Endodermal cell (in vitro differentiated cells): ENCODE data around the gene ZBTB40. TPM values are rescaled to one million over a fixed set of nuclear protein-coding genes. Genes with fewer than 3 reads are reported as not detected.

ENCODE experiments used
- DNase-seq: peaks from one replicate; pipeline ENCODE4 v3.0.0-alpha.2; 2017
- H3K27ac ChIP-seq: 2 replicates; pipeline ENCODE4 v1.5.1; 2013; ENCODE audit warnings: mild to moderate bottlenecking, low read depth, low read length, moderate library complexity
- H3K27me3 ChIP-seq: 2 replicates; pipeline ENCODE4 v1.6.1; 2013; ENCODE audit warnings: mild to moderate bottlenecking, low read length, moderate library complexity; ENCODE audit not compliant: insufficient read depth, control insufficient read depth, poor library complexity, severe bottlenecking
- H3K36me3 ChIP-seq: 2 replicates; pipeline ENCODE4 v1.7.0; 2013; ENCODE audit warnings: mild to moderate bottlenecking, low read length, moderate library complexity; ENCODE audit not compliant: control insufficient read depth, insufficient read depth
- H3K4me1 ChIP-seq: one replicate; pipeline ENCODE4 v1.7.0; 2013; ENCODE audit warnings: low read length; ENCODE audit not compliant: control insufficient read depth, insufficient read depth
- H3K4me3 ChIP-seq: 2 replicates; pipeline ENCODE4 v1.5.1; 2013; ENCODE audit warnings: mild to moderate bottlenecking, low read length, moderate library complexity
- H3K9ac ChIP-seq: 2 replicates; pipeline ENCODE4 v1.6.1; 2013; ENCODE audit warnings: mild to moderate bottlenecking, low read length, moderate library complexity; ENCODE audit not compliant: poor library complexity, severe bottlenecking; ENCODE audit errors: extremely low read depth
- H3K9me3 ChIP-seq: 2 replicates; pipeline ENCODE4 v1.6.1; 2013; ENCODE audit warnings: mild to moderate bottlenecking, low read length, moderate library complexity; ENCODE audit not compliant: control insufficient read depth
- H3K27ac Mint-ChIP-seq: 2 replicates; pipeline ENCODE4 v1.8.0; 2020; ENCODE audit warnings: mixed read lengths
- H3K27me3 Mint-ChIP-seq: 2 replicates; pipeline ENCODE4 v1.8.0; 2021; ENCODE audit warnings: mild to moderate bottlenecking, mixed read lengths; ENCODE audit not compliant: insufficient read depth
- H3K36me3 Mint-ChIP-seq: 2 replicates; pipeline ENCODE4 v1.8.0; 2020; ENCODE audit warnings: low read depth, mixed read lengths
- H3K4me1 Mint-ChIP-seq: 2 replicates; pipeline ENCODE4 v1.8.0; 2020; ENCODE audit warnings: mixed read lengths
- H3K4me3 Mint-ChIP-seq: 2 replicates; pipeline ENCODE4 v1.8.0; 2020; ENCODE audit warnings: mild to moderate bottlenecking, moderate library complexity, mixed read lengths
- H3K9me3 Mint-ChIP-seq: 2 replicates; pipeline ENCODE4 v1.8.0; 2020; ENCODE audit warnings: mild to moderate bottlenecking, mixed read lengths
- WGBS, 2 experiments: methylation state at CpG; one replicate each; pipeline versions ENCODE4 v1.1.5 to v1.1.7; 2013; ENCODE audit warnings: missing lambda C conversion rate in 2 of 2, mixed read lengths in 1 of 2; ENCODE audit not compliant: insufficient coverage in 1 of 2, insufficient read length in 1 of 2; 5-methylcytosine and 5-hydroxymethylcytosine counted together
- total RNA-seq, 2 donors: library from RNA; stranded (reverse); fragmentation: NEBNext Ultra II Directional in 1 of 2; extraction: Animal tissue kit (Norgen Biotek cat#: 25700) in 1 of 2; gene quantifications; 2 replicates in 1 of 2; 3 replicates in 1 of 2; pipeline ENCODE4 v1.2.1, GENCODE V29; 2021
- TF ChIP-seq, protein P1 (sequence below): fragments of 200-600 bp; sonication (generic); conservative IDR thresholded peaks from 2 replicates; pipeline ENCODE4 v1.5.0; 2021; ENCODE audit warnings: antibody characterized with exemption, mild to moderate bottlenecking

The ZBTB40 gene
- total RNA-seq, 2 donors from 2014 or later = 18.5 to 29.7 TPM

DNA sequence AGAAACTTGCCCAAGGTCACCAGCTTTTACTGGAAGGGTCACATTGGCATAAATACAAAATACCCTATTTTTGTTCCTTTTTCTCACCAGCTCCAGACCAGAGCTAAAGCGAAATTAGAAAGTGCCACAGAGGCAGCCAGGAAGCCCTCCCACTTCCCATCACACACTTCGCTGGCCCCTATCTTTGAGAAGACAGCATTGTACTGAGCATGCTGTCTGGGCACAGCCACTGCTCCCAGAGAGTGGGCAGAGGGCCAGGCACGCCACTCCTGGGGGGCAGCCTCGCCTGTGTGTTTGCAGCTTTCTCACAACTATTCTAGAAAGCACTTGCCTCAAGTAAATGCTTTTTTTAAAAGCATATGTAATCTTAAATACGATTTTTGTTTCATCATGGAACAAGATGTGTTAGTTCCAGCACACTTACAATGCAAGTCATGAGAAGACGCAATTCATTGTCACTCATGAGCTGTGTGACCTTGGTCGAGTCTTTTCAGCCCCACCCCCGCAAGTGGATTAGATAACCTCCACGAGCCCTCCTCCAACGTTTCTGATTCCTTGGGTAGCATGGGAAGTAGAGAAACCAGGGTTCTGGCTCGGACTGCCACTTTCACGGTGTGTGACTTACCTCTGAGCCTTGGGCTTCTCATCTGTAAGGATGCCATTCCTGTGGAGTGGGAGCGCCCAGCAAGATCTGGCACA is 85.9 kb downstream of the ZBTB40 start:
- Histone ChIP-seq H3K27me3 (no peaks in the 10 kb centered on the region), H3K4me3 (no peak overlapping the region), H3K4me1 (no peaks in the 10 kb centered on the region), H3K9ac (no peak overlapping the region), H3K36me3 (no peaks in the 10 kb centered on the region), H3K27ac (no peak overlapping the region), H3K9me3 (no peaks in the 10 kb centered on the region)
- no peaks in the 10 kb centered on the region for H3K27me3 Mint-ChIP-seq
- H3K27ac Mint-ChIP-seq = no peak overlapping the region
- no peaks in the 10 kb centered on the region for H3K4me1 Mint-ChIP-seq
- no peaks in the 10 kb centered on the region for H3K9me3 Mint-ChIP-seq
- TF ChIP-seq, protein P1, sequence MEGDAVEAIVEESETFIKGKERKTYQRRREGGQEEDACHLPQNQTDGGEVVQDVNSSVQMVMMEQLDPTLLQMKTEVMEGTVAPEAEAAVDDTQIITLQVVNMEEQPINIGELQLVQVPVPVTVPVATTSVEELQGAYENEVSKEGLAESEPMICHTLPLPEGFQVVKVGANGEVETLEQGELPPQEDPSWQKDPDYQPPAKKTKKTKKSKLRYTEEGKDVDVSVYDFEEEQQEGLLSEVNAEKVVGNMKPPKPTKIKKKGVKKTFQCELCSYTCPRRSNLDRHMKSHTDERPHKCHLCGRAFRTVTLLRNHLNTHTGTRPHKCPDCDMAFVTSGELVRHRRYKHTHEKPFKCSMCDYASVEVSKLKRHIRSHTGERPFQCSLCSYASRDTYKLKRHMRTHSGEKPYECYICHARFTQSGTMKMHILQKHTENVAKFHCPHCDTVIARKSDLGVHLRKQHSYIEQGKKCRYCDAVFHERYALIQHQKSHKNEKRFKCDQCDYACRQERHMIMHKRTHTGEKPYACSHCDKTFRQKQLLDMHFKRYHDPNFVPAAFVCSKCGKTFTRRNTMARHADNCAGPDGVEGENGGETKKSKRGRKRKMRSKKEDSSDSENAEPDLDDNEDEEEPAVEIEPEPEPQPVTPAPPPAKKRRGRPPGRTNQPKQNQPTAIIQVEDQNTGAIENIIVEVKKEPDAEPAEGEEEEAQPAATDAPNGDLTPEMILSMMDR = no peak
- no peak overlapping the region for H3K4me3 Mint-ChIP-seq
- H3K36me3 Mint-ChIP-seq = peaks cover 7% of the 10 kb centered on the region
- WGBS, 2 experiments = 89 to 94% methylated on average over 12 to 13 of the region's 13 CpGs
- DNase-seq = no peak

DNA sequence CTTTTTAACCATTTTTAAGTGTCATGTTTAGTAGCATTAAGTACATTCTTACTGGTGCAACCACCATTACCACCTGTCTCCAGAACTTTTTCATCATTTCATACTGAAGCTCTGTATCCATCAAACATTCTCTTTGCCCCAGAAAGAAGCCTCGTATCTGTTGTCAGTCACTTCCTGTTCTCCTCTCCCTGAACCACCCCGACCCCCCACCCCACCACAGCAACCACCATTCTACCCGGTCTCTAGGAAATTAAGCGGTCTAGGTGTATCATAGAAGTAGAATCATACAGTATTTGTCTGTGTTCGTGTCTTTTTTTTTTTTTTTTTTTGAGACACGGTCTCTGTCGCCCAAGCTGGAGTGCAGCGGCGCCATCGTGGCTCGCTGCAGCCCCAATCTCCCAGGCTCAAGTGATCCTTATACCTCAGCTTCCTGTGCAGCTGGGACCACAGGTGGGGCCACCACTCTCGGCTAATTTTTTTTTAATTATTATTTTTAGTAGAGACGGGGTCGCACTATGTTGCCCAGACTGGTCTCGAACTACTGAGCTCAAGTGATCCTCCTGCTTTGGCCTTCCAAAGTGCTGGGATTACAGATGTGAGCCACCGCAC is 88.0 kb downstream of the ZBTB40 start:
- WGBS, 2 experiments = 91 to 92% methylated on average over 9 to 16 of the region's 16 CpGs
- Mint-ChIP-seq H3K27me3 (peaks cover 1% of the 10 kb centered on the region), H3K4me1 (no peaks in the 10 kb centered on the region), H3K36me3 (peaks cover 3% of the 10 kb centered on the region), H3K4me3 (no peak overlapping the region), H3K27ac (no peak overlapping the region), H3K9me3 (no peaks in the 10 kb centered on the region)
- DNase-seq = no peak
- Histone ChIP-seq H3K4me3 (no peak overlapping the region), H3K9me3 (no peaks in the 10 kb centered on the region), H3K27me3 (no peaks in the 10 kb centered on the region), H3K4me1 (no peaks in the 10 kb centered on the region), H3K9ac (no peak overlapping the region), H3K36me3 (no peaks in the 10 kb centered on the region), H3K27ac (no peak overlapping the region)
- TF ChIP-seq, protein P1 = no peak

DNA sequence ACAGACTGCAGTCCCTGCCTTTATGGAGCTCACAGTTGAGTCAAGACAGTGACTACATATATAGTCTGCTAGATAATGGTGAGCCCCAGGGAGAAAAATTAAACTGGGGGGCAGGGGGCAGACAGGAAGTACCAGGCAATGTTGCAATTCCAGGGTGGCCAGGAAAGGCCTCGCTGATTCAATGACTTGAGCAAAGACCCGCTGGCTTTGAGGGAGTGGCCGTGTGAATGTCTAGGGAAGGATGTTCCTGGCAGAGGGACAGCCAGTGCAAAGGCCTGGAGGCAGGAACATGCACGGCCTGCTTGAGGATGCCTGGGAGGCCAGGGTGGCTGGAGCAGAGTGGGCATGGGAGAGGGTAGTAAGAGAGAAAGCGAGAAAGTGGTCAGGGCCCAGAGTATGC is 88.7 kb downstream of the ZBTB40 start:
- no peak overlapping the region for H3K27ac Mint-ChIP-seq
- H3K36me3 ChIP-seq = no peaks in the 10 kb centered on the region

More for the DNA sequence above, 88.7 kb downstream of the ZBTB40 start:
- no peaks in the 10 kb centered on the region for H3K4me1 Mint-ChIP-seq
- H3K9me3 Mint-ChIP-seq = no peaks in the 10 kb centered on the region
- DNase-seq = no peak
- H3K27me3 ChIP-seq = no peaks in the 10 kb centered on the region
- H3K4me3 ChIP-seq = no peak overlapping the region
- H3K4me3 Mint-ChIP-seq = no peak overlapping the region
- WGBS, 2 experiments = 91 to 95% methylated on average over 4 to 5 of the region's 5 CpGs
- no peak overlapping the region for H3K9ac ChIP-seq
- H3K27me3 Mint-ChIP-seq = peaks cover 1% of the 10 kb centered on the region
- no peak overlapping the region for H3K27ac ChIP-seq
- no peaks in the 10 kb centered on the region for H3K4me1 ChIP-seq
- no peaks in the 10 kb centered on the region for H3K36me3 Mint-ChIP-seq
- no peaks in the 10 kb centered on the region for H3K9me3 ChIP-seq
- TF ChIP-seq, protein P1 = no peak
